NCI-H2081 (cell line): ENCODE results near the gene TAS1R3.

ENCODE experiments used
- DNase-seq, 2 experiments: peaks; one replicate each; lab custom pipeline; 2025; lab: John Stamatoyannopoulos, UW

The TAS1R3 gene

DNA sequence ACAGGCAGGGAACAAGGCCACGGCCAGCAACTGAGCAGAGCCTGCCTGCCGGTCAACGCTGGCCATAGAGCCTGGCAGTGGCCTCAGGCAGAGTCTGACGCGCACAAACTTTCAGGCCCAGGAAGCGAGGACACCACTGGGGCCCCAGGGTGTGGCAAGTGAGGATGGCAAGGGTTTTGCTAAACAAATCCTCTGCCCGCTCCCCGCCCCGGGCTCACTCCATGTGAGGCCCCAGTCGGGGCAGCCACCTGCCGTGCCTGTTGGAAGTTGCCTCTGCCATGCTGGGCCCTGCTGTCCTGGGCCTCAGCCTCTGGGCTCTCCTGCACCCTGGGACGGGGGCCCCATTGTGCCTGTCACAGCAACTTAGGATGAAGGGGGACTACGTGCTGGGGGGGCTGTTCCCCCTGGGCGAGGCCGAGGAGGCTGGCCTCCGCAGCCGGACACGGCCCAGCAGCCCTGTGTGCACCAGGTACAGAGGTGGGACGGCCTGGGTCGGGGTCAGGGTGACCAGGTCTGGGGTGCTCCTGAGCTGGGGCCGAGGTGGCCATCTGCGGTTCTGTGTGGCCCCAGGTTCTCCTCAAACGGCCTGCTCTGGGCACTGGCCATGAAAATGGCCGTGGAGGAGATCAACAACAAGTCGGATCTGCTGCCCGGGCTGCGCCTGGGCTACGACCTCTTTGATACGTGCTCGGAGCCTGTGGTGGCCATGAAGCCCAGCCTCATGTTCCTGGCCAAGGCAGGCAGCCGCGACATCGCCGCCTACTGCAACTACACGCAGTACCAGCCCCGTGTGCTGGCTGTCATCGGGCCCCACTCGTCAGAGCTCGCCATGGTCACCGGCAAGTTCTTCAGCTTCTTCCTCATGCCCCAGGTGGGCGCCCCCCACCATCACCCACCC, at the start of gene TAS1R3:
TSS of gene TAS1R3 (plus strand) at position 213 of the 898 bp plus-strand sequence. CDS start at position 279, 66 bp downstream.
- no peak for DNase-seq

DNA sequence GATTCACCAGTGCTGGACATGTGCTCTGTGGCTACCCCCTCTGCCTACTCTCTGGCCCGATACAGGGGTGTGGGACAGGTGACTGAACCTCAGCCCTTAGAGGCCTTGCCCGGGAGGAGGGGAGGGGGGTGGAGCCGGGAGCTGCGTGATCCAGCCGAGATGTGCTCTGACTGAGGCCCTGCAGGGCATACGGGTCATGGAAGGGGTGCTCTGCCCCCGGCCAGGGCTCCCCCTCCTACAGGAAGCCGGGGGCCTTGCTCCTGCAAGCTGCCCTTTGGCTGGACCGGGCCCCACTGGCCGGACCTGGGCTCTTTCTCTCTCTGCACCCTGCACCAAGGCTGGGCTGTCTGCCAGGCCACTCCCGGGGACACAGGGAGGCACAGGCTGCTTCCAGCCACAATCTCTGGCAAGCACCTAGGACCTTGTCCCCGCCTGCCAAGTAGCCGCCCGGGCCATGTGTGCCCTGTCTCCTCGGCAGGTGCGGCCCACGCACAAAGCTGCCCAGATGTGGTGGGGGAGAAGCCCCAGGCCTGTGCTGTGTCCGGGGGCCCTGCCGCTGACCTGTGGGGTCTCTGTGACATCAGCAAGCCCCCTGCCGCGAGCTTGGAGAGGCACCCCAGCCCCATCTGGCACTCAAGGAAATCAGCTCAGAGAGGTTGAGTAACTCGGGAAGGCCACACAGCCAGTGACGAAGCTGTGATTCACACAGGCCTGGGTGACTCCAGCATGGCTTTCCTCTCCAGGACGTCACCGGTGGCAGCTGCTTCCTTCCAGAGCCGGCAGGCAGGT, 49.4 kb upstream of the TAS1R3 start:
- no peak for DNase-seq

DNA sequence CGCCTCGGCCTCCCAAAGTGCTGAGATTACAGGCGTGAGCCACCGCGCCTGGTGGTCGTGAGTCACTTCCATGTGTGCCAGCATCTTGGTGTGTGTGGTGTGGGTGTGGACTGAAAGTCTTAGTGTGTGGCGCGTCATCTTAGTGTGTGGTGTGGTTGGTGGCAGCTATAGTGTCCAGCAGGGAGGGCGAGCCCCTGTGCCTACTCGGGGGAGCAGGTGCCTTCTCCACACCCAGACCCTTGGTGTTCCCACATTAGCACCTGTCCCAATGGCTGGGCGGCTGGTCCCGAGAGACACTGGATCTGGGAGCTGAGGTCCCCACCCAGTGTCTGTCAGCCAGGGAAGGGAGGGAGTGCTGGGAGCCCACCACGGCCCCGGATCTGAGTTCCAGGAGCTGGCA, 48.1 kb upstream of the TAS1R3 start:
- no peak for DNase-seq

DNA sequence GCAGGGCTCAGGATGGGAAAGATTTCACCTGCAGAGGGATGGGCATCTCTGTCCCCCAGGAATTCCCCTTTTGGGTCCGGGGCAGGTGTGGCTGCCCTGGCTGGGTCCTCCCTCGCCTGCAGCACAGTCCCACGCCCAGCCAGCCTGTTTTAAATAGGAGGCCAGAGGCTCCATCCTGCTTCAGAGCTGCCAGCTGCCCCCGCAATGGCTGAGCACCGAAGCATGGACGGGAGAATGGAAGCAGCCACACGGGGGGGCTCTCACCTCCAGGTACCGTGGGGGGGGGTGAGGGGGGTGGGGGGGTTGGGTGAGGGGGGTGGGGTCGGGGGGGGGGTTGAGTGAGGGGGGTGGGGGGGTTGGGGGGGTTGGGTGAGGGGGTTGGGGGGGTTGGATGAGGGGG, 47.3 kb upstream of the TAS1R3 start:
- DNase-seq, result no peak

DNA sequence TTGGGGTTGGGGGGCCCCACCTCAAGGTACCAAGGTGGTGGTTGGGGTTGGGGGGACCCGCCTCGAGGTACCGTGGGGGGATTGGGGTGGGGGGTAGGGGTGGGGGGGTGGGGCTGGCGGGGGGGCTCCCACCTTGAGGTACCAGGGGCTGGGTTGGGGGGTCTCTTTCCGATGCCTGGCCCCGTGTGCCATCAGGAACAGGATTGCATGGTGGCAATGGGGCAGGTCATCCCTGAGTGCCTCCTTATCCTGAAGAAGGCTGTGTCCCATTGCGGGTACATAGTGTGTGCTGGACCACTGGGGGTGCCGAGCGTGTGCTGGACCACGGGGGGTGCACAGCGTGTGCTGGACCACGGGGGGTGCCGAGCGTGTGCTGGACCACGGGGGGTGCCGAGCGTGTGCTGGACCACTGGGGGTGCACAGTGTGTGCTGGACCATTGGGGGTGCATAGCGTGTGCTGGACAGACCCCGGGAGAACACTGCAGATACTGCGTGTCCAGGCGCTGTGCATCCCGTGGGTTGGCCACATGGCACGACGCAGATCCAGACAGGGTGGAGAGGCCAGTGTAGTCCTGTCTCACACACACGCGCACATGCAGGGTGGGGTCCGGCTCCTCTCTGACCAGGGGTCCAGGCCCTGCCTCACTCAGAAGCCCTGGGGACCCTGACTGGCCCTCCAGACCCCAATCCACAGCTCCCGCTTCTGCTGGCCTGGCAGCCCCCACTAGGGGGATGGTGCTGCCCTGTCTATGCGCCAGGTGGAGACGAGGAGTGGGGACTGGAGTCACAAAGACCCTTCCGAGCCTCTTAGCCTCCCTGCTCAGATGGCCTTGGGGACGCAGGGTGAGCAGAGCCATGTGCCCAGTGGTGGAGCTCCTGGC, 46.6 kb upstream of the TAS1R3 start:
- DNase-seq, result no peak

DNA sequence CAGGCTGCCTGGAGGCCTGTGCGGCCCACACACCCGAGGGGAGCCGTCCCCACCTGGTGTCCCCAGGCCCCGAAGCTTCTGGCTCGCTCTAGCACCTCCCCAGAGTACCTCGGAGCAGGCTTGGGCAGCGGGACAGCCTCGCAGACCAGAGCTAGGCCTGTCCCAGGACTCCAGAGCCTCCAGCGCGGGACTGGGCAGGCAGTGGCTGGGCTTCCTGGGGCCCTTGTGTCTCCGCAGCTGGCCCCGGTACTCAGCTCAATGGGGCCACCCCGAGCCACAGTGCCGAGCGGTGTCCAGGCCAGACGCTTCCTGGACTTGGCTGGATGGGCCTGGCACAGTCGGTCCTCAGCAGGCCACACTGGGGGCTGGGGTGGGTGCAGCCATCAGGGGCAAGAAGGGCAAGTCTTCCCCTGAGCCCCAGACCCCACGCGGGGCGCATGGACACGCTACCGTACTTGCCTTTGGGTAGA, 45.9 kb upstream of the TAS1R3 start:
- no peak for DNase-seq

DNA sequence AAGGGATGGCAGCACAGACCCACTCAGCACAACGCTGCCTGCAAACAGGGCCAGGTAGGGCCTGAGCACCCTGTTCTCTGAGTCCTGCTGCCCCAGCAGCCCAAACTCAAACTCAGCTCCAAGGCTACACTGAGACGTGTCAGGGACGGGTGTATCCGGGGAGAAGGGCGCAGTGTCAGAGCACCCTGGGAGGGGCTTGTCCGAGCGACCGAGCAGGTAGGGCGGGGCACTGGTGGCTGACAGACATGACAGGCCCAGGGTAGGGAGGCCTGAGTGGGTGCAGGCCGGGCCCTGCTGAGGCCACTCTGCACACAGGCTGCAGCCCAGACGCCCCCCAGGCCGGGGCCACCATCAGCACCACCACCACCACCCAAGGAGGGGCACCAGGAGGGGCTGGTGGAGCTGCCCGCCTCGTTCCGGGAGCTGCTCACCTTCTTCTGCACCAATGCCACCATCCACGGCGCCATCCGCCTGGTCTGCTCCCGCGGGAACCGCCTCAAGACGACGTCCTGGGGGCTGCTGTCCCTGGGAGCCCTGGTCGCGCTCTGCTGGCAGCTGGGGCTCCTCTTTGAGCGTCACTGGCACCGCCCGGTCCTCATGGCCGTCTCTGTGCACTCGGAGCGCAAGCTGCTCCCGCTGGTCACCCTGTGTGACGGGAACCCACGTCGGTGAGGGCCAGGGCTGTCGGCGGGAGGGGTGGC, 45.3 kb upstream of the TAS1R3 start:
- DNase-seq, result no peak

DNA sequence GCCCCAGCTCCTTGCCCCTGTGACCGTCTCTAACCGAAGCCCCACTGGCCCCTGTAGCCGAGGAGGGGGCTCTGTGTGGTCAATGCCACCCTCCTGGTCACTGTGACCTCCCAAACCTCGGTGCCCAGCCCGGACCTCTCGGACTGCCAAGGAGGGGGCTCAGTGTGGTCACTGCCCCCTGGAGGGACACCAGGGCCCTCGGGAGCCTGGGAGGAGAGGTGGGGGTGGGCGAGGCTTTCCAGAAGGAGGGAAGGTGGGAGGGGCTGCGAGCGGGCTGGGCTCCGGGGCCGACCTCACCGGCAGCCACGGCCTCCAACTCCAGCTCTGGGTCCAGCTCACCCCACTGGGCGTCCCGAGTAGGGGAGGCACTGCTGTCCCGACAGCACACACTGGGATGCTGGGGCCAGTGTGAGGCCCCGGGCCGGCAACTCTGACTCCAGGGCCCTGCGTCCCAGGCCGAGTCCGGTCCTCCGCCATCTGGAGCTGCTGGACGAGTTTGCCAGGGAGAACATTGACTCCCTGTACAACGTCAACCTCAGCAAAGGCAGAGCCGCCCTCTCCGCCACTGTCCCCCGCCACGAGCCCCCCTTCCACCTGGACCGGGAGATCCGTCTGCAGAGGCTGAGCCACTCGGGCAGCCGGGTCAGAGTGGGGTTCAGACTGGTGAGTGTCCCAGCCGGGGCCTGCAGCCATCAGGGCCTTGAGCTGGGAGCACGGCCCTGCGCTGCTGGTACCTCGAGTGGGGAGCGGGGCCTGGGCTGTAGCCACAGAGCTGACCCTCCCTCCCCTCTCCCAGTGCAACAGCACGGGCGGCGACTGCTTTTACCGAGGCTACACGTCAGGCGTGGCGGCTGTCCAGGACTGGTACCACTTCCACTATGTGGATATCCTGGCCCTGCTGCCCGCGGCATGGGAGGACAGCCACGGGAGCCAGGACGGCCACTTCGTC, 44.5 kb upstream of the TAS1R3 start:
- no peak for DNase-seq

DNA sequence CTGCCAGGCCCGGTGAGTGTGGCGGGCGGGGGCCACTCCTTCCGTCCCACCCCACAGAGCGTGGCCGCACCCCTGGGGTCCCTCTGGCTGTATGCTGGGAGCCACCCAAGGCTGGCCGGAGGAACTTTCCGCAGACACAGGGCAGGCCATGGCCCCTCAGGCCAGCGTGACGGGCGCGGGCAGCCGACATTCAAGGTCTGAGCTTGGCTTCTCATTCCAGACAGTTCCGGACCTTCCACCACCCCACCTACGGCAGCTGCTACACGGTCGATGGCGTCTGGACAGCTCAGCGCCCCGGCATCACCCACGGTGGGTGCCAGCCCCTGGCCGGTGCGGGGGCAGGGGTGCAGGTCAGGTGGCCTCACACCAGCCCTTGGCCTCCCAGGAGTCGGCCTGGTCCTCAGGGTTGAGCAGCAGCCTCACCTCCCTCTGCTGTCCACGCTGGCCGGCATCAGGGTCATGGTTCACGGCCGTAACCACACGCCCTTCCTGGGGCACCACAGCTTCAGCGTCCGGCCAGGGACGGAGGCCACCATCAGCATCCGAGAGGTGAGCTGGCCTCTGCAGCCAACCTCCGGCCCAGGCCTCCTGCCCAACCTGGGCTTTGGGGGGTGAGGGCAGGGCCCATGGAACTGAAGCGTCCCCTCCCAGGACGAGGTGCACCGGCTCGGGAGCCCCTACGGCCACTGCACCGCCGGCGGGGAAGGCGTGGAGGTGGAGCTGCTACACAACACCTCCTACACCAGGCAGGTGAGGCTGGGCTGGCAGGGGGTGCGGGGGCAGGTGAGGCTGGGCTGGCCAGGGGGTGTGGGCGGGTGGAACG, 43.6 kb upstream of the TAS1R3 start:
- no peak for DNase-seq

DNA sequence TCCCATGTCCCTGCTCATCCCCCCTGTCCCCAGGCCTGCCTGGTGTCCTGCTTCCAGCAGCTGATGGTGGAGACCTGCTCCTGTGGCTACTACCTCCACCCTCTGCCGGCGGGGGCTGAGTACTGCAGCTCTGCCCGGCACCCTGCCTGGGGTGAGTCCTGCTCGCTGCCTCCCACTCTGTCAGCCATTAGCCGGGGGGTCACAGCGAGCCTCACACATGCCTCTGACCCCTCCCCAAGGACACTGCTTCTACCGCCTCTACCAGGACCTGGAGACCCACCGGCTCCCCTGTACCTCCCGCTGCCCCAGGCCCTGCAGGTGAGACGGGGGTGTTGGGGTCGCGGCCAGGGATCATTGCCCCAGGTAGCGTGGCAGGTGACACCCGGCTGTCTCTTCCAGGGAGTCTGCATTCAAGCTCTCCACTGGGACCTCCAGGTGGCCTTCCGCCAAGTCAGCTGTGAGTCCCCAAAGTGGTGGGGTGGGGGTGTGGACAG, 40.8 kb upstream of the TAS1R3 start:
- DNase-seq, result peak; percentile 29 to 42

DNA sequence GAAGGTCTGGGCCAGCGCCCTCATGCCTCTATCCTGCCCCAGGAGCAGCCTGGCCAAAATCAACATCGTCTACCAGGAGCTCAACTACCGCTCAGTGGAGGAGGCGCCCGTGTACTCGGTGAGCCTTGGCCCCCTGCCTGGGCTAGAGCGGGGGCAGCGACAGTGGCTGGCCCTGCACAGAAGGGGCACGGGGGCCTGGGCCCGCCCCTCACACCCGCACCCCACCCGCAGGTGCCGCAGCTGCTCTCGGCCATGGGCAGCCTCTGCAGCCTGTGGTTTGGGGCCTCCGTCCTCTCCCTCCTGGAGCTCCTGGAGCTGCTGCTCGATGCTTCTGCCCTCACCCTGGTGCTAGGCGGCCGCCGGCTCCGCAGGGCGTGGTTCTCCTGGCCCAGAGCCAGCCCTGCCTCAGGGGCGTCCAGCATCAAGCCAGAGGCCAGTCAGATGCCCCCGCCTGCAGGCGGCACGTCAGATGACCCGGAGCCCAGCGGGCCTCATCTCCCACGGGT, 40.0 kb upstream of the TAS1R3 start:
- DNase-seq, result peak in 1 of 2 experiments; percentile 9

DNA sequence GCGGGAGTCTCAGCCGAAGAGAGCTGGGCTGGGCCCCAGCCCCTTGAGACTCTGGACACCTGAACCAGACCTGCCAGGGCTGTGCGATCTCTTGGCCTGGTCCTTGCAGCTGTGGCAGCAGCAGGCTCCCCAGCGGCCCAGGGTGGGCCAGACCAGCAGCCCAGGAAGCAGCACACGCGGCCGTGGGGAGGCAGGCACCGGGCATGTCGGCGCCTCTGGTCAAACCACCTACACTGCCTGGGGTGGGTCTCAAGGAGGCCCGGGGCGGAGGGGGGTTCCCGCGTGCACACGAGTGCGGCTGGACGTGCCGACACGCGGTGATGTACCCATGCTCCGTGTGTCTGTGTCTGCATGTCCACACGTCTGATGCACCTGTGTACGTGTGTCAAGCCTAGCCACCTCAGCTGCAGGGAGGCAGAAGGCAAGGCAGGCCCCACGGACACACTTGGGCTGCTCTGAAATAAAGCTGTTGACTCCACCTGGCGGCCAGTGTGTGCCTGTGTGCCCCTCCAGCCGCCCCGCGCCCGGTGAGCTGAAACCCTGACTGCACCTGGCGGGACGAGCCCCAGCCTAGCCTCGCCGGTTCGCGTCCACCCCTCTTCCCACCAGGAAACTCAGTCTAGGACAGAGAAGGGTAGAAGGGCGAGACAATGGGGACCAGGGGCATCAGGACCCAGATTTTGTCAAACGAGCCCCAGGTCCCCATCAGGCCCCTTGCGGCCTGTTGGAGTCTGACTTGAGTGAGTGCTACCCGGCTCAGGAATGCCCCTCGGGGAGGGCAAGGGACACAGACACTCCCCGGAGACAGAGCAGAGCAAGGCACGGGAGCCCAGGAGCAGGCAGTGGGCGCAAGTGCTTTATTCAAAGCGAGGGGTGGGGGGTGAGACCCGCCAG, 39.3 kb upstream of the TAS1R3 start:
- DNase-seq, result peak; percentile 76 to 78

DNA sequence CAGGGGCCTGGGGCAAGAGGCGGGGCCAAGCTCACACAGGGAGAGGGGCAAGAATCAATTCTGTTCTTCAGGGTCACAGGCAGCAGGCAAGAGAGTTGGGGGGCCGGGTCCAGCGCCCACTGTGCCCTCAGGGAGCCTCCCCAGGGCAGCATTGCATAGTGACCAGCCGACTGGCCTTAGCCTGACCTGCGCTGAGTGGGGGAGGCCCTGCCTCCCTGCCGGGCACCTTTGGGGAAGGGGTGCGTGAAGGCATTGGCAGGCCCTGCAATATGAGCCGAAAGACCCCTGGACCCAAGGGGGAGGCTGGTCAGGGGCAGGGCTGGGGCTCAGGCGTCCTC, 38.7 kb upstream of the TAS1R3 start:
- no peak for DNase-seq

DNA sequence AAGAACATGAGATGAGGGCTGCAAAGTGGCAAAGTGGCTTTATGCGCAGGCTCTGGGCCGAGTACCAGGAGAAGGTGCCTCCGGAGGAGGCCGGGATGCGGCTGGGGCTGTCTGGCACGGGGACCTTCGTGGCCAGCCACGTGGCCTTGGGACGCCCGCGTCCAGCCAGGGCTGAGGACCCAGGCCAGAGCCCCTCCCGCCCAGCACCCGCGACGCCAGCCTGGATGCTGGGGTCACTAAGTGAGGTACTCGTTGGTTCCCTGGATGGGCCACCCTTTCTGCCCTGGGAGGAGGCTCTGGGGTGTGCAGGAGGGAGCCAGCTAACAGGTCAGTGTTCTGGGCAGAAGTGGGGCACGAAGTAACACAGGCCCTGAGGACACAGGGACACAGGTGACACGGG, 38.2 kb upstream of the TAS1R3 start:
- no peak for DNase-seq

DNA sequence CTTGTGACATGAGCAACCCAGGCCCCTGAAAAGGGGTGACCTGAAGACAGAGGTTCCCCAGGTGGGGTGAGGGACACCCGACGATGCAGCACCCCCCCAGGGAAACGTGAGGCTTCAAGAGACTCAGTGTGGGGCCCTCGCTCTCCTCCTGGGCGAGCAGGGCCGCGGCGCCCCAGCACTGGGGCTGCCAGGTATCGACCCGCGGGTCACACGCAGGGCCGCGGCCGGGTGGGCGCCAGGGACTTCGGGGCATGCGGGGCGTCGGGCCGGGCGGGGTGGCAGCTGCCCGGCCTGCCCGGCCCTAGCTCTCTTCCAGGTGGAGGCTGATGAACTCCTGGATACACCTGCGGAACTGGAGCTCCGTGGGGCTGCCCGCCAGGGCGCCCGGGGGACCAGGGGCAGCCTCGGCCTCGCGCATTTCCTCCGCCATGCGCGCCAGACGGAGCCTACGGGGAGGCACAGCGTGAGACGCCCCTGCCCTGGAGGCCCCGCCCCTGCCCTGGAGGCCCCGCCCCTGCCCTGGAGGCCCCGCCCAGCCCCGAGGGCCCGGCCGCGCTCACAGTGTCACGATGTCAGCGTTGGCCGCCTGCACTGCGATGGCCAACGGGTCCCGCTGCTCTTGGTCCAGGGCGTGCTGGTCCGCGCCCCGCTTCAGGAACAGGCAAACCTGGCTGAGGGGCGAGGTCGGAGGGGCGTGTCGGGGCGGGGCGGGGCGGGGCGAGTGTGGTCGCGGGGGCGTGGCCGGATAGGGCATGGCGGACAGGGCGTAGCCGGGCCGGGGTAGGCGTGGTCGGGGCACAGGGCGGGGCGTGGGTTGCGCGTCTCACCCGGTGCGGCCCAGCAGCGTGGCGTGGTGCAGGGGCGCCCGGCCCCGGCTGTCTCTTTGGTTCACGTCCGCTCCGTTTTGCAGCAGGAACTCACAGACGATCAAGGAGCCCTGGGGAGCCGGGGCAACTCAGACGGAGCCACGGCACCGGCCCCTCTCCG, 37.5 kb upstream of the TAS1R3 start:
- DNase-seq, result no peak

DNA sequence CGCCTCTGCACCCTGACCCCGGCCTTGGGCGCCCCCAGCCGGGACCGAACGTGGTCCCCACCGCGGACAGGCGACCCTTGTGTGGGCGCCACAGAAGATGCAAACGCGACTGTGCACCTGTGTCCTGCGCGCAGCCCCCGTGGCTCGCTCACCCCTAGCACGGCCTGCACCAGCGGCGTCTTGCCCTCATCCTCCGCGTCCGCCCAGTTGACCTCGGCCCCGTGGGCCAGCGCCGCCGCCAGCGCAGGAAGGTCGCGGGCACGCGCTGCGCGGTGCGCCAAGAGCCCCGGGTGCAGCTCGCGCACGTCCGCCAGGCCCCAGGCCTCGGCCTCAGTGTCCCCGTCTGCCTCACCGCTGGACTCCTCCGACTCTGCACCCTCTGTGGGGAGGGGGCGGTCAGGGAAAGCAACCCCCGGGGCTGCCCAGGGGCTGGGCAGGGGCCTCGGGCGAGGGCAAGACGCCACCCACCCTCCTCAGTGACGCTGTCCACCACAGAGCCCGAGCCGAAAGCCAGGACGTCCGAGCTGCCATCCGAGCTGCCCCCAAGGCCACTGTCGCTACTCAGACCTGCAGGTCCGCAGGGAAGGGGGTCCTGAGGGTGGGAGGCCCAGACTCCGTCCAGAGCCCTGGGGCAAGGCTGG, 36.7 kb upstream of the TAS1R3 start:
- no peak for DNase-seq
